HG02610 (cell line): ENCODE measurements around the gene PILRA.
A peak's percentile ranks its signal among the peaks of the same experiment; 100 is the strongest.
"Not testable (repeated sequence)": the region's sequence is repeated elsewhere in the genome, so short reads cannot be mapped to it uniquely, and the experiment has no call there.

Experiments
- ATAC-seq: cut with Tn5 transposase; IDR thresholded peaks from one replicate; pipeline ENCODE4 v1.9.1; 2021; ENCODE audit warnings: mild to moderate bottlenecking, moderate library complexity; ENCODE audit not compliant: unreplicated experiment

The PILRA gene

GRCh38 chr7:100373261-100373831, at the start of gene PILRA:
PILRA (plus strand) TSS chr7:100373487; CDS start chr7:100373657, 170 bp downstream.
- ATAC-seq: no peak

GRCh38 chr7:100324194-100324593, 49.1 kb upstream of the PILRA start:
- not testable (repeated sequence) for ATAC-seq

- not testable (repeated sequence) for ATAC-seq
These were observed 47.6 kb upstream of the PILRA start for GRCh38 chr7:100325671-100326070.

GRCh38 chr7:100326914-100327313, 46.4 kb upstream of the PILRA start:
- ATAC-seq: not testable (repeated sequence)

- ATAC-seq: peak; percentile 95
These were observed 37.5 kb upstream of the PILRA start for GRCh38 chr7:100335566-100336466.

GRCh38 chr7:100338083-100338696, 35.1 kb upstream of the PILRA start:
- not testable (repeated sequence) for ATAC-seq

- ATAC-seq: not testable (repeated sequence)
These were observed 32.0 kb upstream of the PILRA start for GRCh38 chr7:100341286-100341685.

- ATAC-seq: no peak
These were observed 30.5 kb upstream of the PILRA start for GRCh38 chr7:100342765-100343164.

- ATAC-seq: peak; percentile 5
These were observed 29.1 kb upstream of the PILRA start for GRCh38 chr7:100344124-100344559.

GRCh38 chr7:100344560-100345287, 28.6 kb upstream of the PILRA start:
- peak; percentile 58 for ATAC-seq

- peak; percentile 44 for ATAC-seq
These were observed 28.0 kb upstream of the PILRA start for GRCh38 chr7:100345288-100345672.

- no peak for ATAC-seq
These were observed 26.4 kb upstream of the PILRA start for GRCh38 chr7:100346921-100347320.

- no peak for ATAC-seq
These were observed 24.5 kb upstream of the PILRA start for GRCh38 chr7:100348805-100349204.

GRCh38 chr7:100349757-100350156, 23.5 kb upstream of the PILRA start:
- ATAC-seq: no peak

GRCh38 chr7:100351657-100352058, 21.6 kb upstream of the PILRA start:
- no peak for ATAC-seq

- not testable (repeated sequence) for ATAC-seq
These were observed 21.0 kb upstream of the PILRA start for GRCh38 chr7:100352230-100352781.

GRCh38 chr7:100352984-100353684, 20.2 kb upstream of the PILRA start:
- ATAC-seq: no peak

GRCh38 chr7:100353685-100354330, 19.5 kb upstream of the PILRA start:
- no peak for ATAC-seq

GRCh38 chr7:100356416-100357068, 16.7 kb upstream of the PILRA start:
- ATAC-seq: no peak
